Stomach (tissue), 9 donors: ENCODE measurements around the gene CD3E. TPM values are rescaled to one million over a fixed set of nuclear protein-coding genes. Genes with fewer than 3 reads are reported as not detected.

Source experiments
- DNase-seq, 2 donors: peaks; one replicate each; pipeline versions ENCODE4 v3.0.0 to v3.0.0-alpha.2; 2013 to 2019
- H3K27ac ChIP-seq, 5 donors: fragments of 200-600 bp in 4 of 5; sonication (generic) in 4 of 5; one replicate each; pipeline ENCODE4 v1.5.1; 2013 to 2019; ENCODE audit warnings: mild to moderate bottlenecking in 1 of 5, moderate library complexity in 1 of 5
- H3K27me3 ChIP-seq, 3 donors: fragments of 200-600 bp; sonication (generic); one replicate each; pipeline ENCODE4 v1.5.1; 2017 to 2019; ENCODE audit warnings: mixed run types in 1 of 3
- H3K36me3 ChIP-seq, 4 donors: fragments of 200-600 bp; sonication (generic); 1 replicate in 3 of 4; 2 replicates in 1 of 4; pipeline ENCODE4 v1.5.1; 2016 to 2019
- H3K4me1 ChIP-seq, 4 donors: fragments of 200-600 bp; sonication (generic); one replicate each; pipeline ENCODE4 v1.5.1; 2016 to 2019
- H3K4me3 ChIP-seq, 4 donors: fragments of 200-600 bp; sonication (generic) in 3 of 4; one replicate each; pipeline ENCODE4 v1.5.1; 2016 to 2019; ENCODE audit warnings: mild to moderate bottlenecking in 1 of 4
- H3K9me3 ChIP-seq, 4 donors: fragments of 200-600 bp; sonication (generic); one replicate each; pipeline ENCODE4 v1.5.1; 2016 to 2019
- EP300 ChIP-seq: sonication (generic); formaldehyde crosslinking; IDR thresholded peaks from one replicate; pipeline ENCODE4 v1.6.1; 2017; ENCODE audit warnings: antibody characterized with exemption
- POLR2A ChIP-seq, 4 donors: fragments of 450-650 bp; IDR thresholded peaks; one replicate each; pipeline ENCODE4 v1.6.1; 2016; ENCODE audit warnings: antibody characterized with exemption in 4 of 4, control low read depth in 2 of 4, mild to moderate bottlenecking in 1 of 4, moderate library complexity in 1 of 4
- POLR2AphosphoS5 ChIP-seq, 3 donors: sonication (generic); formaldehyde crosslinking; IDR thresholded peaks; one replicate each; pipeline ENCODE4 v1.6.1; 2016; ENCODE audit warnings: antibody characterized with exemption in 3 of 3
- WGBS, 5 donors: extraction: QIAGEN DNeasy Blood & Tissue Kit in 3 of 5; methylation state at CpG; one replicate each; pipeline versions ENCODE4 v1.1.5 to v1.1.7; 2013 to 2018; 5-methylcytosine and 5-hydroxymethylcytosine counted together
- intact Hi-C: fragments of 100-400 bp; cut with DNase I; formaldehyde crosslinking; loops from one replicate; pipeline ENCODE4 v1.15.1; 2023; ENCODE audit warnings: low total_unique reads
- polyA plus RNA-seq, 3 donors: library from polyadenylated mRNA; stranded (reverse); fragments of 200-250 nt; gene quantifications; one replicate each; pipeline ENCODE4 v1.2.3, GENCODE V29; 2013
- total RNA-seq, 5 donors: library from RNA; depleted of rRNA; stranded (reverse); fragments of >200 nt; gene quantifications; one replicate each; pipeline versions ENCODE4 v1.1.0 to v1.2.3, GENCODE V29; 2014 to 2016
- TF ChIP-seq, protein P1 (sequence below), 7 experiments: fragments of 450-650 bp in 4 of 7; fragments of 200-600 bp in 3 of 7; sonication (generic) in 3 of 7; IDR thresholded peaks; one replicate each; pipeline ENCODE4 v1.5.1; 2016 to 2019; ENCODE audit warnings: antibody characterized with exemption in 7 of 7, control low read depth in 2 of 7, mild to moderate bottlenecking in 1 of 7
- donor health status: healthy with polysubstance abuse.
- donor health status: Bipolar disorder and iron deficiency.
- donor health status: healthy.

Gene CD3E
- total and polyA plus RNA-seq, 8 donors: 2.3 to 15.8 (median 5.6) TPM; not detected in 2

DNA sequence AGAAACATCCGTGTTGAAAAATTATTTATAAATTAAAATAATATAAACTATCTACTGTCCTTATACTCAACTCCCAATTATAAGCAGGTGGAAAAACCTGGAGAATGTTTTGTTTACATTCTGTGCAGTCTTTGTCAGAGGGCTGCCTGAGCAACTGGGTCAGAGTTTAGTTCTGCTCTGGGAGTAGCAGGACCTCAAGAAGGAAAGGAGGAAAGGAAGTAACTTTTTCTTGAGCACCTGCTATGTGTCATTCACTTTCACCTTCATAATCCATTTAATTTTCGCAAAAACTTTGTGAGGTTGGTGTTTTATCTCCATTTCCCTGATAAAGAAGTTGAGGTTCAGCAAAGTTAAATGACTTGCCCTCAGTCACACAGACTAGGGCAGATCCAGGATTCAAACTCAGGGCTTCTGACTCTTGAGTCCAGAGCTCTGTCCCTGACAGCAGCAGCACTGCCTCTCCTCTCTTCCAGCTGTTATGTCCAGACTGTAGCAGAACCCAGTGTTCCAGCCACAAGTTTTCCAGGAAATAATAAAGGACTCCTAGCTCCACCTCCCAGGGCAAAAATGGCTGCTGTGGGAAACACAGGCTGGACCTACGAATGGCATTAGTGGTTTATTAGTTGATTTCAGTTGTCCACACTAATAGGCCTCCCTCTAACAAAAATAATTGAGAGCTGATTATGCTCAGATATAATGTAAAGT is 6.4 kb downstream of the CD3E start:
- intact Hi-C loops: no loop called here
- Histone ChIP-seq H3K27ac (peak overlapping the region in 4 of 5 donors; percentile 27 to 65 (median 50)), H3K27me3 (peaks cover 0 to 38% (median 0%) of the 10 kb centered on the region in 3 donors), H3K4me1 (peaks cover 12 to 37% (median 15%) of the 10 kb centered on the region in 4 donors), H3K36me3 (no peaks in the 10 kb centered on the region), H3K9me3 (no peaks in the 10 kb centered on the region), H3K4me3 (no peak overlapping the region)
- TF ChIP-seq, protein P1, sequence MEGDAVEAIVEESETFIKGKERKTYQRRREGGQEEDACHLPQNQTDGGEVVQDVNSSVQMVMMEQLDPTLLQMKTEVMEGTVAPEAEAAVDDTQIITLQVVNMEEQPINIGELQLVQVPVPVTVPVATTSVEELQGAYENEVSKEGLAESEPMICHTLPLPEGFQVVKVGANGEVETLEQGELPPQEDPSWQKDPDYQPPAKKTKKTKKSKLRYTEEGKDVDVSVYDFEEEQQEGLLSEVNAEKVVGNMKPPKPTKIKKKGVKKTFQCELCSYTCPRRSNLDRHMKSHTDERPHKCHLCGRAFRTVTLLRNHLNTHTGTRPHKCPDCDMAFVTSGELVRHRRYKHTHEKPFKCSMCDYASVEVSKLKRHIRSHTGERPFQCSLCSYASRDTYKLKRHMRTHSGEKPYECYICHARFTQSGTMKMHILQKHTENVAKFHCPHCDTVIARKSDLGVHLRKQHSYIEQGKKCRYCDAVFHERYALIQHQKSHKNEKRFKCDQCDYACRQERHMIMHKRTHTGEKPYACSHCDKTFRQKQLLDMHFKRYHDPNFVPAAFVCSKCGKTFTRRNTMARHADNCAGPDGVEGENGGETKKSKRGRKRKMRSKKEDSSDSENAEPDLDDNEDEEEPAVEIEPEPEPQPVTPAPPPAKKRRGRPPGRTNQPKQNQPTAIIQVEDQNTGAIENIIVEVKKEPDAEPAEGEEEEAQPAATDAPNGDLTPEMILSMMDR (IDR thresholded peaks at IDR 0.05): no peak
- TF ChIP-seq POLR2A (IDR thresholded peaks at IDR 0.05): no peak
- TF ChIP-seq EP300: no peak
- TF ChIP-seq POLR2AphosphoS5 (IDR thresholded peaks at IDR 0.05): no peak
- peak in 1 of 2 donors; percentile 35 for DNase-seq
- WGBS, 5 donors: 36 to 50% (median 48%) methylated on average over 3 of the region's 3 CpGs

DNA sequence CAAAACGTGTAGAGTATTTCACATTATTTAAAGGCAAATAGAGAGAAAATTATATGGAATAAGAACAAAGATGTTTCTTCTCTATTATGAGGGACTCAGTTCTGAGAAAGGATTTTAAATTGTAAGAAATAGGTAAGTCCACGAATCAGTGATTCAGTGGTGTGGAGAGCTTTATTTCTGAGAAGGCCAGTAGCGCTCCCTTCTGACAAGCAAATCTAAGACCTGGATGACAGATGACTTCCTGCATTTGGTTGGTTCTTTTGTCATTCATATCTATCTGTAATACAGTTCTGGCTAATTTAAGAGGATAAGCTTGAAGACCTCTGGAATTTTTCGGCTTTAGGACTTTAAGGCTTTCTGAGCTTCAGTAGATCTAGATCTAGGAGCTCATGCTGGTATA is 7.0 kb downstream of the CD3E start:
- TF ChIP-seq EP300 (no peak), POLR2A (IDR thresholded peaks at IDR 0.05) (no peak), POLR2AphosphoS5 (IDR thresholded peaks at IDR 0.05) (no peak)
- TF ChIP-seq, protein P1 (IDR thresholded peaks at IDR 0.05): no peak
- WGBS, 5 donors: 63 to 73% (median 71%) methylated on average over 4 of the region's 4 CpGs

GRCh38 chr11:118312328-118312727 is 7.8 kb downstream of the CD3E start:
- no peaks in the 10 kb centered on the region for H3K9me3 ChIP-seq
- no peak overlapping the region for H3K27ac ChIP-seq
- peaks cover 0 to 45% (median 0%) of the 10 kb centered on the region in 3 donors for H3K27me3 ChIP-seq
- no peak for DNase-seq
- intact Hi-C loops: no loop called here
- TF ChIP-seq EP300 (no peak), POLR2A (IDR thresholded peaks at IDR 0.05) (no peak), POLR2AphosphoS5 (IDR thresholded peaks at IDR 0.05) (no peak)
- TF ChIP-seq, protein P1 (IDR thresholded peaks at IDR 0.05): no peak
- peaks cover 20 to 51% (median 28%) of the 10 kb centered on the region in 4 donors for H3K4me1 ChIP-seq
- 85 to 95% (median 92%) methylated on average over 2 of the region's 2 CpGs for WGBS, 5 donors
- H3K4me3 ChIP-seq: no peak overlapping the region
- no peaks in the 10 kb centered on the region for H3K36me3 ChIP-seq

More for the DNA sequence above, 7.0 kb downstream of the CD3E start:
- Histone ChIP-seq H3K27ac (peak overlapping the region in 1 of 5 donors; percentile 55), H3K4me3 (no peak overlapping the region), H3K4me1 (peaks cover 18 to 43% (median 21%) of the 10 kb centered on the region in 4 donors), H3K9me3 (no peaks in the 10 kb centered on the region), H3K27me3 (peaks cover 0 to 37% (median 0%) of the 10 kb centered on the region in 3 donors), H3K36me3 (no peaks in the 10 kb centered on the region)
- no peak for DNase-seq
- intact Hi-C loops: no loop called here

DNA sequence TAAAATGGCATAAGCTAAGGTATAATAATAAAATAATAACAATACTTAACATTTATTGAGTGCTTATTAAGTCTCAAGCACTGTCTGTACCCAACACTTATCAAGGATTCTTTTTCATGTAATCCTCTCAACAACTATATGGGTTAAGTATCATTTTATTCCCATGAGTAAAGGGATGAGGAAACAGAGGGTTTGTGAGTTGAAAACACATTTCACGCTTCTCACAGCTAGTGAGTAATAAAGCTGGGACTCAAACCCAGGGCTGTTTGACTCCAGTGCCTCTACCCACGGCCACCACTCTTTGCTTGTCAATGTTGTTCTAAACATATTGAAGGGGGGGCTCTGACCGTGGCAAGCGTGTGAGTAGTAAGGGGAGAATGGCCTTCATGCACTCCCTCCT is 8.7 kb downstream of the CD3E start:
- Histone ChIP-seq H3K9me3 (no peaks in the 10 kb centered on the region), H3K36me3 (no peaks in the 10 kb centered on the region), H3K4me3 (no peak overlapping the region), H3K4me1 (peaks cover 20 to 58% (median 32%) of the 10 kb centered on the region in 4 donors), H3K27ac (no peak overlapping the region), H3K27me3 (peaks cover 0 to 47% (median 0%) of the 10 kb centered on the region in 3 donors)
- TF ChIP-seq, protein P1 (IDR thresholded peaks at IDR 0.05): no peak
- TF ChIP-seq POLR2AphosphoS5 (IDR thresholded peaks at IDR 0.05): no peak
- no peak for TF ChIP-seq POLR2A (IDR thresholded peaks at IDR 0.05)
- TF ChIP-seq EP300: no peak
- intact Hi-C loops: no loop called here
- DNase-seq: no peak
- WGBS, 5 donors: 70 to 87% (median 79%) methylated on average over 4 of the region's 4 CpGs
